Measurements from ENCODE around the gene LAMB2. TPM values are rescaled to one million over a fixed set of nuclear protein-coding genes. Genes with fewer than 3 reads are reported as not detected.

LAMB2 gene
- total RNA-seq, 1 experiment from 2014 or later: 121 TPM

GRCh38 chr3:49170744-49171118 lies 37.9 kb upstream of the LAMB2 start:
- peaks cover 28% of the 10 kb centered on the region for H3K27me3 Mint-ChIP-seq (ENCODE audit: low read depth)
- Histone ChIP-seq H3K14ac (ENCODE audit: insufficient read depth, low read length) (no peak overlapping the region), H4K5ac (ENCODE audit: insufficient read length, low read depth, low read length) (no peak overlapping the region), H3K9me3 (ENCODE audit: control insufficient read depth, low read depth, low read length) (no peaks in the 10 kb centered on the region), H3K79me1 (ENCODE audit: insufficient read depth, low read depth, low read length, poor library complexity, severe bottlenecking) (no peaks in the 10 kb centered on the region), H3T11ph (ENCODE audit: low read length) (no peak overlapping the region), H4K8ac (replicated peaks; ENCODE audit: insufficient read length, low read depth, low read length) (no peak overlapping the region), H2BK12ac (ENCODE audit: insufficient read length, low read depth, low read length) (no peak overlapping the region), H2BK15ac (ENCODE audit: low read depth, low read length) (no peak overlapping the region), H2BK20ac (ENCODE audit: low read depth, low read length, poor library complexity, severe bottlenecking) (no peak overlapping the region), H3K27ac (ENCODE audit: insufficient read length, low read depth, low read length) (no peak overlapping the region), H3K56ac (ENCODE audit: insufficient read length, low read depth, low read length) (no peak overlapping the region), H3K23me2 (ENCODE audit: insufficient read length, low read depth, low read length, poor library complexity, severe bottlenecking) (peaks cover 15% of the 10 kb centered on the region), H3K4ac (ENCODE audit: low read depth, low read length) (no peak overlapping the region), H2BK5ac (ENCODE audit: insufficient read length, low read length) (no peak overlapping the region), H3K4me1 (ENCODE audit: insufficient read depth, low read length) (peaks cover 6% of the 10 kb centered on the region; the same call in 1 of the 2 replicates), H2AK5ac (ENCODE audit: insufficient read length, low read length) (no peak overlapping the region), H3K18ac (ENCODE audit: insufficient read length, low read depth, low read length) (no peak overlapping the region), H3K27me3 (ENCODE audit: insufficient read depth, low read length) (no peaks in the 10 kb centered on the region), H4K91ac (ENCODE audit: insufficient read length, low read depth, low read length) (no peak overlapping the region), H2BK120ac (ENCODE audit: low read depth, low read length, poor library complexity, severe bottlenecking) (no peak overlapping the region), H3K23ac (ENCODE audit: insufficient read length, low read depth, low read length) (no peak overlapping the region), H2AFZ (ENCODE audit: low read length) (no peak overlapping the region), H3K9ac (ENCODE audit: extremely low read depth, insufficient read length, low read length) (no peak overlapping the region), H3K4me2 (ENCODE audit: insufficient read depth, insufficient read length, low read length) (no peak overlapping the region), H3K79me2 (ENCODE audit: insufficient read depth, low read length) (no peaks in the 10 kb centered on the region; the same call in 1 of the 2 replicates), H4K20me1 (ENCODE audit: control insufficient read depth, insufficient read depth, insufficient read length) (no peaks in the 10 kb centered on the region)
- peaks cover 26 to 37% of the 10 kb centered on the region in 2 experiments for H3K4me1 Mint-ChIP-seq
- WGBS (ENCODE audit: extremely low coverage, insufficient read length, low lambda C conversion rate): no CpG with 5 or more reads among the region's 1 CpG
- H3K9me3 Mint-ChIP-seq: no peaks in the 10 kb centered on the region; a peak in 1 of 5 replicates
- peak overlapping the region in 1 of 3 experiments; percentile 81; a peak in 2 of 7 replicates for H3K27ac Mint-ChIP-seq
- no peak for DNase-seq
- peak overlapping the region; percentile 71 to 86; a peak in 4 of 5 replicates for H3K4me3 Mint-ChIP-seq
- TF ChIP-seq CTCF (conservative IDR thresholded peaks at IDR 0.05): no peak
- peaks cover 0 to 6% (median 3%) of the 10 kb centered on the region in 3 experiments; a peak in 5 of 7 replicates for H3K36me3 Mint-ChIP-seq (ENCODE audit: insufficient read depth in 1 of 3, low read depth in 3 of 3)
